Erythroblast (primary cell): ENCODE results near the gene RPH3AL.

ENCODE experiments used
- GATA1 ChIP-seq: IDR thresholded peaks from 2 replicates; pipeline ENCODE4 v1.6.1; 2011; ENCODE audit warnings: low read depth, mild to moderate bottlenecking, control low read depth, low read length, moderate library complexity
- POLR2A ChIP-seq: IDR thresholded peaks from 2 replicates; pipeline ENCODE4 v1.6.1; 2011; ENCODE audit warnings: mild to moderate bottlenecking, low read length

DNA sequence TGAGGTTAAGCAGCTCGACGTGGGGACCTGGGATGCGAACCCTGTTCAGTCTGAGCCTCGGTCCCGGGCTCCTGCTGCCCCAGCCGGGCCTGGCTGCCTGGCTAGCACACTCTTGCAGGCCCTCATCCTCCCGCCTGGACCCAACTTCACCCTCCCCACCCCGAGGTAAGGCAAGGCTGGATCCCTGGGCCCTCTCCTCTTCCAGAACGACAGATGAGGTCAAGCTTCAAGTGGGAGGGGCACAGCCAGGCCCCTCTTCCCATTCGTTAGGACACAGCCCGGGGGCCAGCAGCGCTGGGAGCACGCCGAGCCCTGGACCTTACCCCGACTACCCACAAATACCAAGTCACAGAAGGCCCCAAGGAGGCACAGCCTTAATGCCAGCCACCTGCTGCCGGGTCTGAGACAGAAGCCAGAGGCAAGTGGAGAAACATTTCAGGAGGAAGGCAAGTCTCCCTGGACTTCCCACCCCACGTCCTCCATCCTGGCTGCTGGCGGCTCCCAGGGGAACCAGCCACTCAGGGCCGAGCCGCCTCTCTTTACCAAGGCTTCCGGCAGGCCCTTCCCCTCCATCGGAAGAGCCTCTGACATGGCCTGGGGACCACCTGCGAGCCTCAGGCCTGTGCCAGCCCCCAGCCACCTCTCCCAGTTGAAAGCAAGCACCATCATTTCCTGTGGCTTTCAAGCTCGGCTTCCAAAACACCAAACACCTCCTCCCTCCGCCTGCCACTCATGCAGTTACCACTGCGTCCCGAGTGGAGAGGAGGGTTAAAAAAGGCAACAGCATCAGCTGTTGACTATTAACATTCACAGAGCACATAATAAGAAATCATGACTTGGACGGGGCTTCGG lies 59.9 kb downstream of the RPH3AL start:
- TF ChIP-seq POLR2A (no peak), GATA1 (no peak)
